Measurements from ENCODE around the gene EHD2. TPM values are rescaled to one million over a fixed set of nuclear protein-coding genes. Genes with fewer than 3 reads are reported as not detected.
"Not testable (repeated sequence)": the region's sequence is repeated elsewhere in the genome, so short reads cannot be mapped to it uniquely, and the experiment has no call there.

The EHD2 gene
- total RNA-seq, 1 donor from 2014 or later, result 159 TPM

- TF ChIP-seq EZH2 (IDR thresholded peaks at IDR 0.05; ENCODE audit: insufficient read depth, low read length) (no peak), CTCF (IDR thresholded peaks at IDR 0.05; ENCODE audit: insufficient read depth, low read depth, low read length) (no peak)
- no peak for FAIRE-seq
- Histone ChIP-seq H3K36me3 (ENCODE audit: insufficient read depth, low read length) (peaks cover 2% of the 10 kb centered on the region), H3K4me2 (ENCODE audit: low read length) (no peak overlapping the region), H3K4me3 (ENCODE audit: insufficient read depth, low read depth, low read length) (no peak overlapping the region), H3K9me3 (ENCODE audit: insufficient read depth, low read depth, low read length) (no peaks in the 10 kb centered on the region), H3K9ac (ENCODE audit: low read length) (no peak overlapping the region), H3K4me1 (ENCODE audit: insufficient read depth, low read length) (peaks cover 5% of the 10 kb centered on the region), H4K20me1 (ENCODE audit: insufficient read depth, low read length) (peaks cover 27% of the 10 kb centered on the region), H3K27ac (ENCODE audit: low read depth, low read length) (no peak overlapping the region), H3K27me3 (ENCODE audit: insufficient read depth, low read length) (no peaks in the 10 kb centered on the region), H2AFZ (ENCODE audit: low read depth, low read length) (no peak overlapping the region), H3K79me2 (ENCODE audit: insufficient read depth, low read length) (peaks cover 39% of the 10 kb centered on the region)
- Mint-ChIP-seq H3K36me3 (ENCODE audit: low read depth, unreplicated experiment) (peaks cover 22% of the 10 kb centered on the region), H3K4me3 (ENCODE audit: unreplicated experiment) (no peak overlapping the region), H3K4me1 (ENCODE audit: low read depth, unreplicated experiment) (peaks cover 12% of the 10 kb centered on the region), H3K27me3 (ENCODE audit: low read depth, unreplicated experiment) (peaks cover 2% of the 10 kb centered on the region), H3K27ac (ENCODE audit: unreplicated experiment) (no peak overlapping the region), H3K9me3 (ENCODE audit: unreplicated experiment) (peaks cover 9% of the 10 kb centered on the region)
- no peak for DNase-seq (ENCODE audit: low read depth)
Measured at GRCh38 chr19:47711652-47712242, 1.5 kb upstream of the EHD2 start.

GRCh38 chr19:47714339-47714738 is 1.1 kb downstream of the EHD2 start:
- Histone ChIP-seq H4K20me1 (ENCODE audit: insufficient read depth, low read length) (peaks cover 31% of the 10 kb centered on the region), H3K27me3 (ENCODE audit: insufficient read depth, low read length) (no peaks in the 10 kb centered on the region), H3K79me2 (ENCODE audit: insufficient read depth, low read length) (peaks cover 50% of the 10 kb centered on the region), H3K36me3 (ENCODE audit: insufficient read depth, low read length) (peaks cover 3% of the 10 kb centered on the region), H3K9ac (ENCODE audit: low read length) (peak overlapping the region; percentile 99), H3K4me2 (ENCODE audit: low read length) (peak overlapping the region; percentile 92), H3K4me1 (ENCODE audit: insufficient read depth, low read length) (peaks cover 15% of the 10 kb centered on the region), H3K9me3 (ENCODE audit: insufficient read depth, low read depth, low read length) (no peaks in the 10 kb centered on the region), H2AFZ (ENCODE audit: low read depth, low read length) (no peak overlapping the region), H3K4me3 (ENCODE audit: insufficient read depth, low read depth, low read length) (peak overlapping the region; percentile 93), H3K27ac (ENCODE audit: low read depth, low read length) (no peak overlapping the region)
- Mint-ChIP-seq H3K9me3 (ENCODE audit: unreplicated experiment) (peaks cover 12% of the 10 kb centered on the region), H3K27me3 (ENCODE audit: low read depth, unreplicated experiment) (no peaks in the 10 kb centered on the region), H3K4me1 (ENCODE audit: low read depth, unreplicated experiment) (peaks cover 26% of the 10 kb centered on the region), H3K36me3 (ENCODE audit: low read depth, unreplicated experiment) (peaks cover 34% of the 10 kb centered on the region), H3K4me3 (ENCODE audit: unreplicated experiment) (peak overlapping the region; percentile 94), H3K27ac (ENCODE audit: unreplicated experiment) (peak overlapping the region; percentile 15)
- no peak for DNase-seq (ENCODE audit: low read depth)
- TF ChIP-seq EZH2 (IDR thresholded peaks at IDR 0.05; ENCODE audit: insufficient read depth, low read length), result no peak
- no peak for TF ChIP-seq CTCF (IDR thresholded peaks at IDR 0.05; ENCODE audit: insufficient read depth, low read depth, low read length)
- peak; percentile 32 for FAIRE-seq

GRCh38 chr19:47714855-47715254 is 1.6 kb downstream of the EHD2 start:
- Mint-ChIP-seq H3K4me1 (ENCODE audit: low read depth, unreplicated experiment) (peaks cover 27% of the 10 kb centered on the region), H3K36me3 (ENCODE audit: low read depth, unreplicated experiment) (peaks cover 34% of the 10 kb centered on the region), H3K4me3 (ENCODE audit: unreplicated experiment) (peak overlapping the region; percentile 94), H3K9me3 (ENCODE audit: unreplicated experiment) (peaks cover 12% of the 10 kb centered on the region)
- peak overlapping the region; percentile 92 for H3K4me2 ChIP-seq (ENCODE audit: low read length)
- not testable (repeated sequence) for H3K27me3 ChIP-seq (ENCODE audit: insufficient read depth, low read length); FAIRE-seq; H3K9ac ChIP-seq (ENCODE audit: low read length); DNase-seq (ENCODE audit: low read depth); H3K27ac ChIP-seq (ENCODE audit: low read depth, low read length); H3K9me3 ChIP-seq (ENCODE audit: insufficient read depth, low read depth, low read length); H3K27ac Mint-ChIP-seq (ENCODE audit: unreplicated experiment); H3K27me3 Mint-ChIP-seq (ENCODE audit: low read depth, unreplicated experiment); H3K36me3 ChIP-seq (ENCODE audit: insufficient read depth, low read length); H2AFZ ChIP-seq (ENCODE audit: low read depth, low read length)
- peaks cover 31% of the 10 kb centered on the region for H4K20me1 ChIP-seq (ENCODE audit: insufficient read depth, low read length)
- H3K79me2 ChIP-seq (ENCODE audit: insufficient read depth, low read length), result peaks cover 54% of the 10 kb centered on the region
- H3K4me1 ChIP-seq (ENCODE audit: insufficient read depth, low read length), result peaks cover 20% of the 10 kb centered on the region
- H3K4me3 ChIP-seq (ENCODE audit: insufficient read depth, low read depth, low read length), result peak overlapping the region; percentile 93

All from astrocyte (in vitro differentiated cells and primary cell).